ENCODE results near the gene FBXO7. TPM values are rescaled to one million over a fixed set of nuclear protein-coding genes. Genes with fewer than 3 reads are reported as not detected.
"Not testable (repeated sequence)": the region's sequence is repeated elsewhere in the genome, so short reads cannot be mapped to it uniquely, and the experiment has no call there.

The FBXO7 gene
- total and polyA plus RNA-seq, 2 of the 4 experiments (the other 2 are of a cell fraction): 71.5 TPM

GRCh38 chr22:32477596-32477995, 3.0 kb downstream of the FBXO7 start (continued):
- TF ChIP-seq CTCF (conservative IDR thresholded peaks at IDR 0.05; ENCODE audit: low read depth, low read length): no peak

- POLR2A ChIA-PET (ENCODE audit: unreplicated experiment); H2BK20ac ChIP-seq (ENCODE audit: low read depth, low read length); H3K4ac ChIP-seq (ENCODE audit: low read depth, low read length); H2BK5ac ChIP-seq (ENCODE audit: low read depth, low read length, poor library complexity, severe bottlenecking); H3K23ac ChIP-seq (ENCODE audit: low read depth, low read length); H3K56ac ChIP-seq (ENCODE audit: extremely low read depth, insufficient read depth, low read length); H3K27ac ChIP-seq (ENCODE audit: insufficient read depth, low read length); H2AFZ ChIP-seq (replicated peaks; ENCODE audit: low read length, poor library complexity); ATAC-seq (ENCODE audit: low read depth); H4K91ac ChIP-seq (ENCODE audit: insufficient read depth, low read depth, low read length); dilution Hi-C loops (cut with HindIII; ENCODE audit: low sequenced_read_pairs, unreplicated experiment); H3K9me3 ChIP-seq (ENCODE audit: control insufficient read depth, insufficient read depth, low read length); H2BK15ac ChIP-seq (ENCODE audit: low read depth, low read length); H3K4me2 ChIP-seq (ENCODE audit: low read depth, low read length); H2AK9ac ChIP-seq (replicated peaks; ENCODE audit: low read depth, low read length, poor library complexity); H3K14ac ChIP-seq (replicated peaks; ENCODE audit: low read depth, low read length); H3K4me1 ChIP-seq (ENCODE audit: control insufficient read depth, insufficient read depth, low read length); H2BK120ac ChIP-seq (ENCODE audit: low read depth, low read length); H3K4me3 ChIP-seq (ENCODE audit: insufficient read depth, low read depth, low read length); H3K9me1 ChIP-seq (ENCODE audit: insufficient read depth, low read length); H2AK5ac ChIP-seq (ENCODE audit: low read depth, low read length); H4K5ac ChIP-seq (ENCODE audit: low read depth, low read length); H3K27me3 ChIP-seq (ENCODE audit: control insufficient read depth, insufficient read depth, low read length); BruUV-seq (replicated peaks); H3K9ac ChIP-seq (ENCODE audit: low read depth, low read length); H3K36me3 ChIP-seq (ENCODE audit: control insufficient read depth, insufficient read depth, low read length); DNase-seq; H4K8ac ChIP-seq (ENCODE audit: low read depth in 2 of 2, low read length in 2 of 2); H3K18ac ChIP-seq (ENCODE audit: low read depth, low read length): not testable (repeated sequence)
- CTCF ChIA-PET: interaction anchor here (0.7 to 1.2 kb wide), 2 partner anchors 9 to 11 kb away, joined by 3 read pairs; no protein-coding TSS in a partner anchor
- peaks cover 8 to 53% of the 10 kb centered on the region in 2 experiments for H3K79me1 ChIP-seq (ENCODE audit: low read depth in 1 of 2, low read length in 2 of 2)
- peaks cover 71% of the 10 kb centered on the region for H4K20me1 ChIP-seq (ENCODE audit: insufficient read depth, low read length)
- 100% methylated on average over 1 of the region's 2 CpGs; no CpG with 5 or more reads in 1 of the 2 experiments for WGBS, 2 experiments (ENCODE audit: extremely low coverage in 2 of 2, insufficient read length in 1 of 2)
- intact Hi-C loops (cut with micrococcal nuclease): loop anchor here (10.0 kb wide), 2 partner anchors 374 to 814 kb away; partner anchors contain the start of gene PISD
- in situ Hi-C loops (cut with MboI; ENCODE audit: low sequenced_read_pairs): loop anchor here (10.0 kb wide), 1 partner anchor 504 kb away; no protein-coding TSS in a partner anchor
These were observed 3.9 kb downstream of the FBXO7 start for GRCh38 chr22:32478552-32478951.
